Caco-2 (cell line): ENCODE measurements around the gene AUTS2. TPM values are rescaled to one million over a fixed set of nuclear protein-coding genes. Genes with fewer than 3 reads are reported as not detected.

Experiments
- BruUV-seq: library from RNA; stranded (reverse); fragments of 400-500 nt; replicated peaks from 2 replicates; lab custom pipeline; 2021; lab: Mats Ljungman, UMichigan
- CTCF ChIA-PET: fragments of 300-600 bp; sonication (Branson Sonifier 250); formaldehyde crosslinking; loops from one replicate; lab custom pipeline; 2022; ENCODE audit warnings: antibody characterized with exemption; lab: Charles Lee
- POLR2A ChIA-PET: fragments of 300-600 bp; sonication (Branson Sonifier 250); formaldehyde crosslinking; loops from one replicate; lab custom pipeline; 2022; ENCODE audit warnings: antibody characterized with exemption; lab: Charles Lee
- DNase-seq, 2 experiments: peaks; one replicate each; pipeline versions ENCODE4 v3.0.0 to v3.0.0-alpha.2; 2020 to 2022
- H3K27me3 ChIP-seq: replicated peaks from 2 replicates; pipeline ENCODE4 v1.6.0; 2011; ENCODE audit warnings: low read length; ENCODE audit not compliant: control insufficient read depth, insufficient read depth
- H3K36me3 ChIP-seq: 2 replicates; pipeline ENCODE4 v1.5.1; 2011; ENCODE audit warnings: low read length; ENCODE audit not compliant: control insufficient read depth, insufficient read depth
- H3K4me1 ChIP-seq: fragments of 250-450 bp; sonication (Bioruptor Pico); 2 replicates; pipeline ENCODE4 v1.5.1; 2020; ENCODE audit warnings: mild to moderate bottlenecking
- H3K4me3 ChIP-seq: 2 replicates; pipeline ENCODE4 v1.5.1; 2011; ENCODE audit warnings: low read depth, mild to moderate bottlenecking, control low read depth, low read length
- H3K9me3 ChIP-seq: fragments of 250-450 bp; sonication (Bioruptor Pico); 2 replicates; pipeline ENCODE4 v1.5.1; 2020; ENCODE audit warnings: mild to moderate bottlenecking, moderate library complexity
- H3K27ac Mint-ChIP-seq: one replicate; pipeline ENCODE4 v1.8.0; 2022; ENCODE audit warnings: mixed read lengths; ENCODE audit not compliant: unreplicated experiment
- H3K27me3 Mint-ChIP-seq: one replicate; pipeline ENCODE4 v1.8.0; 2022; ENCODE audit warnings: mixed read lengths; ENCODE audit not compliant: insufficient read depth, unreplicated experiment
- H3K36me3 Mint-ChIP-seq: one replicate; pipeline ENCODE4 v1.8.0; 2022; ENCODE audit warnings: mild to moderate bottlenecking, mixed read lengths; ENCODE audit not compliant: insufficient read depth, unreplicated experiment
- H3K4me1 Mint-ChIP-seq: one replicate; pipeline ENCODE4 v1.8.0; 2022; ENCODE audit warnings: low read depth, mixed read lengths; ENCODE audit not compliant: unreplicated experiment
- H3K4me3 Mint-ChIP-seq: one replicate; pipeline ENCODE4 v1.8.0; 2022; ENCODE audit warnings: mild to moderate bottlenecking, moderate library complexity, mixed read lengths; ENCODE audit not compliant: unreplicated experiment
- H3K9me3 Mint-ChIP-seq: one replicate; pipeline ENCODE4 v1.8.0; 2022; ENCODE audit warnings: mixed read lengths; ENCODE audit not compliant: unreplicated experiment
- CTCF ChIP-seq, 2 experiments: fragments of 200-600 bp in 1 of 2; IDR thresholded peaks; 1 replicate in 1 of 2; 2 replicates in 1 of 2; pipeline versions ENCODE4 v1.5.1 to v1.8.0; 2011 to 2022; ENCODE audit warnings: antibody characterized with exemption in 1 of 2, control low read depth in 1 of 2, inconsistent platforms in 1 of 2, low read depth in 1 of 2, low read length in 1 of 2, mild to moderate bottlenecking in 1 of 2, moderate library complexity in 1 of 2; ENCODE audit not compliant: insufficient read depth in 1 of 2, severe bottlenecking in 1 of 2, unreplicated experiment in 1 of 2
- intact Hi-C: fragments of 100-400 bp; cut with micrococcal nuclease; formaldehyde crosslinking; loops from one replicate; pipeline ENCODE4 v1.10.0; 2022; ENCODE audit not compliant: unreplicated experiment
- total RNA-seq: library from RNA; stranded (reverse); gene quantifications from 2 replicates; pipeline ENCODE4 v1.2.3, GENCODE V29; 2022

The AUTS2 gene
- total RNA-seq, 1 experiment from 2014 or later = 37.1 TPM

DNA sequence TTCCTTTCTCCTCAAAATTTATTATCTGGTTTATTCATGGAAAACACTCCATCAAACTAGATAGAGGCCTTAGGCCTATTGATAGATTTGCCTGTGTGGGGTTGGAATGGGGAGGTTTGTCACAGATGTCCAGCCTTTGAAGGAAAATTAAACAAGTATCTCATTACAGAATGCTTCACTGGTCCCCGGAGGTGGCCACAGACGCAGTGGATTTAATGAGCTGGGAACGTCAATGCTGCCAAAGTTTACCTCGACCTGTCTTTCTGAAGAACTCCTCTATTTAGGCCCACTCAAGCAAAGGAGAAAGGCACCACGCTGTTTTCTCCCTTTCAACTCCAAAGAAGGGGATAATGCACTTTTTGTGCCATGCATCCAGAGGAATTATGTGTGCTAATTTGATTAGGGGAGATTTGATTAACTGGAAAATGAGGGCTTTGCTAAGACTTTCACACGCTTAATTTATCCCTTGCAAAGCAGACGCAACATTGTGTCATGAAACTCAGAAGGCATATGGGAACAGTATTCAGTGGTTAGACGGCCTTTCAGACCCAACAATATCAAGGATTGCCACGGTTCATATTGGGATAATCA is 974.9 kb downstream of the AUTS2 start:
- Histone ChIP-seq H3K4me3 (no peak overlapping the region), H3K27me3 (no peaks in the 10 kb centered on the region), H3K36me3 (no peaks in the 10 kb centered on the region), H3K9me3 (no peaks in the 10 kb centered on the region), H3K4me1 (peaks cover 28% of the 10 kb centered on the region)
- Mint-ChIP-seq H3K4me3 (no peak overlapping the region), H3K36me3 (no peaks in the 10 kb centered on the region), H3K27ac (no peak overlapping the region), H3K27me3 (no peaks in the 10 kb centered on the region), H3K4me1 (peaks cover 40% of the 10 kb centered on the region), H3K9me3 (peaks cover 11% of the 10 kb centered on the region)
- TF ChIP-seq CTCF (IDR thresholded peaks at IDR 0.05; ENCODE audit: insufficient read depth in 1 of 2, low read depth in 1 of 2, low read length in 1 of 2, severe bottlenecking in 1 of 2, unreplicated experiment in 1 of 2) = no peak
- intact Hi-C loops = loop anchor here (5.0 kb wide), 1 partner anchor 124 kb away; no protein-coding TSS in a partner anchor
- BruUV-seq = no TSS peak
- ChIA-PET POLR2A (no interaction called here), CTCF (no interaction called here)
- no peak for DNase-seq

- H3K4me3 ChIP-seq = no peak overlapping the region
- Mint-ChIP-seq H3K4me3 (no peak overlapping the region), H3K4me1 (peaks cover 39% of the 10 kb centered on the region), H3K36me3 (no peaks in the 10 kb centered on the region), H3K27me3 (no peaks in the 10 kb centered on the region), H3K27ac (no peak overlapping the region), H3K9me3 (peaks cover 11% of the 10 kb centered on the region)
- intact Hi-C loops = loop anchor here (5.0 kb wide), 1 partner anchor 124 kb away; no protein-coding TSS in a partner anchor
- BruUV-seq = no TSS peak
- no peak for DNase-seq
- H3K36me3 ChIP-seq = no peaks in the 10 kb centered on the region
- peaks cover 23% of the 10 kb centered on the region for H3K4me1 ChIP-seq
- CTCF ChIA-PET = no interaction called here
- TF ChIP-seq CTCF (IDR thresholded peaks at IDR 0.05; ENCODE audit: insufficient read depth in 1 of 2, low read depth in 1 of 2, low read length in 1 of 2, severe bottlenecking in 1 of 2, unreplicated experiment in 1 of 2) = no peak
- no peaks in the 10 kb centered on the region for H3K27me3 ChIP-seq
- POLR2A ChIA-PET = no interaction called here
- H3K9me3 ChIP-seq = no peaks in the 10 kb centered on the region
These were observed 975.4 kb downstream of the AUTS2 start for GRCh38 chr7:70573696-70574095.

GRCh38 chr7:70574314-70574834 is 976.1 kb downstream of the AUTS2 start:
- BruUV-seq = no TSS peak
- Mint-ChIP-seq H3K27me3 (no peaks in the 10 kb centered on the region), H3K4me3 (no peak overlapping the region), H3K4me1 (peaks cover 32% of the 10 kb centered on the region), H3K27ac (no peak overlapping the region), H3K36me3 (no peaks in the 10 kb centered on the region), H3K9me3 (peaks cover 11% of the 10 kb centered on the region)
- Histone ChIP-seq H3K4me3 (no peak overlapping the region), H3K4me1 (peaks cover 24% of the 10 kb centered on the region), H3K9me3 (no peaks in the 10 kb centered on the region), H3K36me3 (no peaks in the 10 kb centered on the region), H3K27me3 (no peaks in the 10 kb centered on the region)
- ChIA-PET POLR2A (no interaction called here), CTCF (no interaction called here)
- intact Hi-C loops = loop anchor here (5.0 kb wide), 1 partner anchor 123 kb away; no protein-coding TSS in a partner anchor
- DNase-seq = no peak
- TF ChIP-seq CTCF (IDR thresholded peaks at IDR 0.05; ENCODE audit: insufficient read depth in 1 of 2, low read depth in 1 of 2, low read length in 1 of 2, severe bottlenecking in 1 of 2, unreplicated experiment in 1 of 2) = no peak
